Karpas-422 (cell line): ENCODE measurements around the gene SEC63. TPM values are rescaled to one million over a fixed set of nuclear protein-coding genes. Genes with fewer than 3 reads are reported as not detected.
"Not testable (repeated sequence)": the region's sequence is repeated elsewhere in the genome, so short reads cannot be mapped to it uniquely, and the experiment has no call there.

ENCODE experiments used
- DNase-seq: peaks from one replicate; pipeline ENCODE4 v3.0.0-alpha.2; 2015
- H2AFZ ChIP-seq: fragments of 200-600 bp; sonication (generic); 2 replicates; pipeline ENCODE4 v1.6.1; 2014; ENCODE audit warnings: antibody characterized with exemption, low read length, mixed read lengths
- H3K27ac ChIP-seq: fragments of 200-600 bp; sonication (generic); 2 replicates; pipeline ENCODE4 v1.5.1; 2014; ENCODE audit warnings: mild to moderate bottlenecking, low read length, moderate library complexity
- H3K27me3 ChIP-seq: fragments of 200-600 bp; sonication (generic); 2 replicates; pipeline ENCODE4 v1.6.1; 2014; ENCODE audit warnings: low read length, mixed read lengths
- H3K36me3 ChIP-seq: fragments of 200-600 bp; sonication (generic); 2 replicates; pipeline ENCODE4 v1.6.1; 2014; ENCODE audit warnings: low read length, mixed read lengths; ENCODE audit not compliant: insufficient read depth
- H3K4me1 ChIP-seq: fragments of 200-600 bp; sonication (generic); 2 replicates; pipeline ENCODE4 v1.6.1; 2014; ENCODE audit warnings: mild to moderate bottlenecking, low read length, mixed read lengths
- H3K4me2 ChIP-seq: fragments of 200-600 bp; sonication (generic); 2 replicates; pipeline ENCODE4 v1.6.1; 2014; ENCODE audit warnings: low read length, low read depth, mild to moderate bottlenecking; ENCODE audit not compliant: poor library complexity, severe bottlenecking
- H3K4me3 ChIP-seq: fragments of 200-600 bp; sonication (generic); 2 replicates; pipeline ENCODE4 v1.5.1; 2014; ENCODE audit warnings: mild to moderate bottlenecking, antibody characterized with exemption, low read length, mixed read lengths
- H3K79me2 ChIP-seq: fragments of 200-600 bp; sonication (generic); 2 replicates; pipeline ENCODE4 v1.6.1; 2014; ENCODE audit warnings: mild to moderate bottlenecking, low read length, mixed read lengths
- H3K9ac ChIP-seq: fragments of 200-600 bp; sonication (generic); 2 replicates; pipeline ENCODE4 v1.6.0; 2014; ENCODE audit warnings: low read length
- H3K9me2 ChIP-seq: fragments of 200-600 bp; sonication (generic), shearing (Covaris generic); replicated peaks from 2 replicates; pipeline ENCODE4 v1.6.0; 2014; ENCODE audit warnings: mild to moderate bottlenecking, low read length, moderate library complexity; ENCODE audit not compliant: insufficient read depth
- H3K9me3 ChIP-seq: fragments of 300-700, 200-600 bp; sonication (generic); 2 replicates; pipeline ENCODE4 v1.6.1; 2014; ENCODE audit warnings: low read length, mixed read lengths
- H4K20me1 ChIP-seq: fragments of 200-600 bp; sonication (generic); 2 replicates; pipeline ENCODE4 v1.6.1; 2014; ENCODE audit warnings: mild to moderate bottlenecking, antibody characterized with exemption, low read length, low read depth; ENCODE audit not compliant: insufficient read depth
- total RNA-seq: library from RNA; depleted of rRNA; stranded (reverse); fragments of >200 nt; shearing (Covaris generic); gene quantifications from 2 replicates; pipeline ENCODE4 v1.2.3, GENCODE V29; 2014; ENCODE audit warnings: low replicate concordance

Gene SEC63
- total RNA-seq, 1 experiment from 2014 or later, result 46.0 TPM

DNA sequence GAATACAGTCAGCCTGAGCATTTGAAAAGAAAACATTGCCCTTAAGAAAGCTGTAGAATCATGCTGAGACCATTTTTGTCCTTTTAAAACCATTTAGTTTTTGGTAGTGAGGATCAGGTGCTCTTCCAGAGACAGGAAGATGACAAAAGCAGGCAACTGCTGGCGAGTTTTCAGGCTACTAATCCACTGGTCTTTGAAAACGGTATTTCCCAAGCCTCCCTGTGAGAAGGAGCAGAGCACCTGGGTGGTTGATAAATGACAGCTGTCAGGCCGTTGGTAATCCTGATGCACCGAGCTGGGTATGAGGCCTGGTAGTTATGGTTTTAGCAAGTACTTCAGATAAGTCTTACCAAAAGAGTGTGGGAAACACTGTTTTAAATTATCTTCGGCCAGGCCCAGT, 10.1 kb upstream of the SEC63 start:
- H2AFZ ChIP-seq, result peak overlapping the region; percentile 43; the same call in 1 of the 2 replicates

DNA sequence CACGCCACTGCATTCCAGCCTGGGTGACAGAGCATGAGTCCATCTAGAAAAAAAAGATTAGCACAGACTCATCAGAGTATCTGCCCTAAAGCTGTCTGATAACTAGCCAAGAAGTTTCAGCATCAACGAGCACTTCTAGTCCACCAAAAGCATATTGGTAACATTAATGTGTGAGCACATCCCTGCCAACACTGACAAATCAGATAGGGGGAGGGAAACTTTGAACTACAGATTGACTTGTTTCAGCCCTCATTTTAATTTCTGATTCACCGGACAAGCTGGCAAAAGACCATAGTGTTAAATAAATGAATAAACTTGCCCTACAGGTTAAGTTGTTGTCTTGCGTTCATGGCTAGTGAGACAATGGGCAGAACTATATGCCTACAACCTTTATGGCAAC, 7.7 kb upstream of the SEC63 start:
- DNase-seq, result no peak
- no peaks in the 10 kb centered on the region for H3K9me3 ChIP-seq
- no peaks in the 10 kb centered on the region for H4K20me1 ChIP-seq
- no peak overlapping the region for H3K4me3 ChIP-seq
- H3K9me2 ChIP-seq, result no peaks in the 10 kb centered on the region
- no peak overlapping the region for H3K4me2 ChIP-seq
- 0 out of 2 replicates have a peak, but pooled peaks cover 2% of the 10 kb centered on the region for H3K4me1 ChIP-seq
- H3K9ac ChIP-seq, result no peak overlapping the region
- no peaks in the 10 kb centered on the region for H3K27me3 ChIP-seq
- no peaks in the 10 kb centered on the region for H3K79me2 ChIP-seq
- no peaks in the 10 kb centered on the region for H3K36me3 ChIP-seq
- no peak overlapping the region for H3K27ac ChIP-seq
- H2AFZ ChIP-seq, result no peak overlapping the region

More for the DNA sequence above, 10.1 kb upstream of the SEC63 start:
- H3K27ac ChIP-seq, result no peak overlapping the region
- H3K9me3 ChIP-seq, result no peaks in the 10 kb centered on the region
- H3K4me2 ChIP-seq, result no peak overlapping the region
- H4K20me1 ChIP-seq, result no peaks in the 10 kb centered on the region
- no peaks in the 10 kb centered on the region for H3K9me2 ChIP-seq
- H3K27me3 ChIP-seq, result no peaks in the 10 kb centered on the region
- no peak for DNase-seq
- no peaks in the 10 kb centered on the region for H3K79me2 ChIP-seq
- no peaks in the 10 kb centered on the region for H3K36me3 ChIP-seq
- H3K4me1 ChIP-seq, result 0 out of 2 replicates have a peak, but pooled peaks cover 2% of the 10 kb centered on the region
- H3K4me3 ChIP-seq, result no peak overlapping the region
- H3K9ac ChIP-seq, result no peak overlapping the region

DNA sequence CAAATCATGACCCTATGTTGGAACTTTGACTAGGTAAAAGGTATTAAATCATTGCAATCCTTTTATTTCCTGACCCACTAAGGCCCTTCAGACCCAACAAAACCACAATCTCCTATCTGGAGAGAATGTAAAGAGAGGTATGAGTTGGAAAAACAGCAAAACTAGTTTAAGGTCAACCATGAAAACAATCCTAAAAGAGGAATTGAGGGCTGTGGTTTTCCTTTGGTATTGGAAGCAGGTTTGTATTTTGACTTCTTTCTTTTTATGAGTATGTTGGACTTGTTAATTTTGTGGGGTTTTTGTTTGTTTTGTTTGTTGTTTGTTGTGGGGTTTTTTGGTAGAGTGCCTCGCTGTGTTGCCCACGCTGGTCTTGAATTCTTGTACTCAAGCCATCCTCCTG, 4.7 kb upstream of the SEC63 start:
- DNase-seq, result no peak
- H3K79me2 ChIP-seq, result peaks cover 2% of the 10 kb centered on the region
- H3K27ac ChIP-seq, result no peak overlapping the region
- no peak overlapping the region for H2AFZ ChIP-seq
- H3K4me1 ChIP-seq, result peaks cover 8% of the 10 kb centered on the region
- H3K9me3 ChIP-seq, result no peaks in the 10 kb centered on the region
- H3K27me3 ChIP-seq, result no peaks in the 10 kb centered on the region
- no peak overlapping the region for H3K9ac ChIP-seq
- H4K20me1 ChIP-seq, result no peaks in the 10 kb centered on the region
- H3K9me2 ChIP-seq, result no peaks in the 10 kb centered on the region
- no peak overlapping the region for H3K4me3 ChIP-seq
- H3K36me3 ChIP-seq, result no peaks in the 10 kb centered on the region
- no peak overlapping the region for H3K4me2 ChIP-seq

DNA sequence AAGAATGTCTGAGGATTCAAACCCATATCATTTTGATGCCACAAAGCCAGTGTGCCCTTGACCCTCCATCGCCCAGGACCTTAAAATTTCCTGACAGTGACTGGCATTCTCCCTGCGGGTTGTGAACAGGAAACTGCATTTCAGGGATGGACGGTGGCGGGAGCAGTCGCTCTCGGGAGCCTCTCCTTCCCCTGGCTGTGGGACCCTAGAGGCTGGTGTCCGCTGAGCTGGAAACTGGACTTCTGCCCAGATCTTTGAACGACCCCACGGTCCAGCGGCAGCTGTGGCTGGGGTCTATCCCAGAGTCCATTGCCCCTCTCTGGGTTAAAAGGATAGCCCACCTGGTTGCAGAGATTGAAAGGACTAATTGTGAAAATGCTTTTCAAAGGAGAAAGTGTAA, 1.4 kb upstream of the SEC63 start:
- Histone ChIP-seq H3K9ac (no peak overlapping the region), H3K27me3 (no peaks in the 10 kb centered on the region), H3K4me3 (no peak overlapping the region), H3K4me1 (peaks cover 24% of the 10 kb centered on the region), H3K27ac (no peak overlapping the region), H3K36me3 (peaks cover 7% of the 10 kb centered on the region; the same call in 1 of the 2 replicates), H3K4me2 (no peak overlapping the region), H2AFZ (no peak overlapping the region), H3K79me2 (peaks cover 35% of the 10 kb centered on the region), H3K9me2 (no peaks in the 10 kb centered on the region), H4K20me1 (peaks cover 16% of the 10 kb centered on the region), H3K9me3 (no peaks in the 10 kb centered on the region)
- no peak for DNase-seq

DNA sequence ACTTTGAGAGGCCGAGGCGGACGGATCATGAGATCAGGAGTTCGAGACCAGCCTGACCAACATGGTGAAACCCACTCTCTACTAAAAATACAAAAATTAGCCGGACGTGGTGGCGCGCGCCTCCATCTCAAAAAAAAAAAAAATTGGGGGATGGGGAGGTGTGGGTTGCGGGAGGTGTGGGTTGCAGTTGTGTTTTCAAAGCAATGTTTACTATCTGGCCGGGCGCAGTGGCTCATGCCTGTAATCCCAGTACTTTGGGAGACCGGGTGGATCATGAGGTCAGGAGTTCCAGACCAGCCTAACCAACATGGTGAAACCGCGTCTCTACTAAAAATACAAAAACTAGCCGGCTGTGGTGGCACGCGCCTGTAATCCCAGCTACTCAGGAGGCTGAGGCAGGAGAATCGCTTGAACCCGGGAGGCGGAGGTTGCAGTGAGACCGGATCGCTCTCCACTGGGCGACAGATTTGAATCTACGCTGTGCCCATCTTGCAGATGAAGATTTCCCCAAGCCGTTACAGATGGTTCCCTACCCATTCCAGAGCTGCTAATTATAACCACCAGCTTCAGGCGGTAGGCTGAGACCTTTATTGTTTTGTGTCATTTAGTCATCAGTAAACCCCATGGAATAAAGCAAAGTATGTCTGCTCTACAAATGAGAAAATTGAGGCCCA, 818 bp upstream of the SEC63 start:
- peak overlapping the region; percentile 90; the same call in 1 of the 2 replicates for H2AFZ ChIP-seq
- peaks cover 37% of the 10 kb centered on the region for H3K79me2 ChIP-seq
- not testable (repeated sequence) for H3K27me3 ChIP-seq, DNase-seq, H3K27ac ChIP-seq, H3K36me3 ChIP-seq, H3K9me2 ChIP-seq, H3K9me3 ChIP-seq
- peaks cover 23% of the 10 kb centered on the region for H3K4me1 ChIP-seq
- H3K4me3 ChIP-seq, result peak overlapping the region; percentile 79
- peaks cover 16% of the 10 kb centered on the region for H4K20me1 ChIP-seq
- H3K4me2 ChIP-seq, result peak overlapping the region; percentile 78
- peak overlapping the region; percentile 71 for H3K9ac ChIP-seq

DNA sequence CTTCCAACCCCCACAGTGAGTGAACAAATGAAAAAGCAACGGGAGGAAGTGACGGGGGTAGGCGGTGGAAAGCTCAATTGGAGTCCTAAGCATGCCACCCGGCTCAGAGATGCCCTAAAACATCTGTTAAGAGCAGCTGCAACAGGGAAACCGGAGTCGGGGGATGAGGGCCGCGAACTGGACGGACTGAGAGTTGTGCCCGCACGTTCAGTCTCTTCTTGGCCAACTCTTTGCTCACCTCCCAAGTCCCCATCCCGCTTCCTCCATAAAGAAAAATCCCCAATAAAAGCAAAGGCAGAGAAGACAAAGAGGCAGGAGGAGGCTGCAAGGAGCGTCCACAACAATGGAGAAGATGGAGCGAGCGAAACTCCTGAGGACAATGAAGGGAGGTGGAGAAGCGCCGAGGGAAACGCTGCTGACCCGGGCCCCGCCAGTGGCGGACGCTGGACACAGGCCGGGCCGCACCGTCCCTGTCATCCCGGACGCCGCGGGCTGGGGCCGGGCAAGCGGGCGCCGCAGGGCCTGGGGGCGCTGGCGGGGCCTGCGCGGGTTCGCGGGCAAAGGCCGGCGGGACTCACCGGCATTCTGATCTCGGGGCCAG, 600 bp downstream of the SEC63 start:
- Histone ChIP-seq H3K4me1 (peaks cover 23% of the 10 kb centered on the region), H3K4me3 (peak overlapping the region; percentile 79), H2AFZ (no peak overlapping the region; the same call in 1 of the 2 replicates), H3K36me3 (peaks cover 7% of the 10 kb centered on the region; the same call in 1 of the 2 replicates), H3K27me3 (no peaks in the 10 kb centered on the region), H3K9me2 (no peaks in the 10 kb centered on the region), H3K9ac (peak overlapping the region; percentile 97), H3K27ac (peak overlapping the region; percentile 83), H3K4me2 (peak overlapping the region; percentile 93), H4K20me1 (peaks cover 20% of the 10 kb centered on the region), H3K79me2 (peaks cover 45% of the 10 kb centered on the region), H3K9me3 (no peaks in the 10 kb centered on the region)
- DNase-seq, result peak; percentile 86

DNA sequence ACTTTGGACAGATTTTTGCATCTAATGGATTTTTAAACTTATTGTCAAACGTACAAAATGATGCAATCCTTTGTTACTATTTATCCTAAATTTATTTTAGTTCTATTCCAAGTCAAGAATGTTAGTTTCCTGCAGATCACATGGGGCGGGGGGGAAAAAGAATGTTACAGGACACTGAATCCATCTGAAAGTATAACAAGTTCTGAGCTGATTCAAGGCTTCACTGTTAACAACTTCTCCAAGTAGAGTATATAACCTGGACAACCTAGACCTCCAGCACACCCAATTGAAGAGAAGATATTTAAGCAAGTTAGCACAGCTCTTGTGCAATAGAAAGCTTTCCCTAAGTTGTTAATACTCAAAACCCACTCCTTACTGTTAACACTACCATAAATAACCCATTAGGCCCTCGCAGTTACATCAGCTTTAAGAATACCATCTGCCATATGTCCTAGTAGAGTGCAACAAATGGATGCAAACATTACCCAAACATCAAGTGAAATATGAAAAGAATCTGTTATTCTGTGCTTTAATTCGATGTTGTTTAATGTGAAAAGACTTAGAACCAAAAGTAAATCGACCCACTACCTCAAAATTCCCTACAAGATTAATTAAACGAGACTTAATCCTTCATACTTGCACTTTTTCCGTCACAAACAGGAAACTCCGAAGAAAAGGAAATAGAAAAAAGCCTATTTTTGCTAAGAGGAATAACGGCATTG, 1.3 kb downstream of the SEC63 start:
- H3K27me3 ChIP-seq, result no peaks in the 10 kb centered on the region
- peak overlapping the region; percentile 93 for H3K4me2 ChIP-seq
- peaks cover 52% of the 10 kb centered on the region for H3K79me2 ChIP-seq
- H3K9me2 ChIP-seq, result no peaks in the 10 kb centered on the region
- peaks cover 25% of the 10 kb centered on the region for H4K20me1 ChIP-seq
- H3K9ac ChIP-seq, result peak overlapping the region; percentile 97
- peak overlapping the region; percentile 83 for H3K27ac ChIP-seq
- peaks cover 7% of the 10 kb centered on the region; the same call in 1 of the 2 replicates for H3K36me3 ChIP-seq
- no peak overlapping the region for H2AFZ ChIP-seq
- DNase-seq, result peak; percentile 65
- no peaks in the 10 kb centered on the region for H3K9me3 ChIP-seq
- peak overlapping the region; percentile 79 for H3K4me3 ChIP-seq
- peaks cover 23% of the 10 kb centered on the region for H3K4me1 ChIP-seq

DNA sequence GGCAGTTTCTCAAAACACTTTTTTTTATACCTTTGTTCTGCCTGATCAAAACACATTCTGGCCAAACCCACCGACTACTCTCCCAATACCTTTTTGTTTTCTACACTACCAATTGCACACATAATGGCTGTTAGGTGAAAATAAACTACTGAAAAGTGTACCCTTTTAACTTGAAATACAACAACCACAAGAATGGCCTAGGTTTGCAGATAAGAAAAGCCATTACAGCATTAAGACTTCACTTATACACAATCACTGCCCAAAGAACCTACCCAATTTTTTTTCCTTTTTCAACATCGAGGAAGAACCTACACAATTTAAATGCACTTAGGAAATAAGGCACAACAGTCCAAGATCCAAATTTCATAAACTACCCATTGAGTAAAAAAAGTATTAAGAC, 1.8 kb downstream of the SEC63 start:
- no peaks in the 10 kb centered on the region for H3K27me3 ChIP-seq
- H3K9ac ChIP-seq, result peak overlapping the region; percentile 97
- H3K79me2 ChIP-seq, result peaks cover 58% of the 10 kb centered on the region
- H3K9me3 ChIP-seq, result no peaks in the 10 kb centered on the region
- DNase-seq, result no peak
- H3K4me1 ChIP-seq, result peaks cover 23% of the 10 kb centered on the region
- H3K9me2 ChIP-seq, result no peaks in the 10 kb centered on the region
- peak overlapping the region; percentile 93 for H3K4me2 ChIP-seq
- peak overlapping the region; percentile 79 for H3K4me3 ChIP-seq
- H2AFZ ChIP-seq, result no peak overlapping the region
- peaks cover 28% of the 10 kb centered on the region for H4K20me1 ChIP-seq
- H3K27ac ChIP-seq, result peak overlapping the region; percentile 83; the same call in 1 of the 2 replicates
- H3K36me3 ChIP-seq, result peaks cover 7% of the 10 kb centered on the region; the same call in 1 of the 2 replicates
